HFFc6 (cell line): Measurements from ENCODE around the gene RND2. TPM values are rescaled to one million over a fixed set of nuclear protein-coding genes. Genes with fewer than 3 reads are reported as not detected.

ENCODE experiments used
- DNase-seq: peaks from one replicate; pipeline ENCODE4 v3.0.0-alpha.2; 2018
- H3K27ac Mint-ChIP-seq: 2 replicates; pipeline ENCODE4 v1.8.0; 2020; ENCODE audit warnings: mild to moderate bottlenecking, mixed read lengths
- H3K27me3 Mint-ChIP-seq: 2 replicates; pipeline ENCODE4 v1.8.0; 2021; ENCODE audit warnings: mild to moderate bottlenecking, moderate library complexity, mixed read lengths; ENCODE audit not compliant: insufficient read depth
- H3K36me3 Mint-ChIP-seq: 2 replicates; pipeline ENCODE4 v1.8.0; 2021; ENCODE audit warnings: low read depth, mixed read lengths
- H3K4me1 Mint-ChIP-seq: 2 replicates; pipeline ENCODE4 v1.8.0; 2020; ENCODE audit warnings: low read depth, mixed read lengths
- H3K4me3 Mint-ChIP-seq: 2 replicates; pipeline ENCODE4 v1.8.0; 2020; ENCODE audit warnings: mild to moderate bottlenecking, moderate library complexity, mixed read lengths
- H3K9me3 Mint-ChIP-seq: 2 replicates; pipeline ENCODE4 v1.8.0; 2020; ENCODE audit warnings: mild to moderate bottlenecking, mixed read lengths
- total RNA-seq, 6 experiments: library from RNA; stranded (reverse); fragmentation: NEBNext Ultra II Directional; extraction: Animal tissue kit (Norgen Biotek cat#: 25700); gene quantifications; 2 replicates in 1 of 6; 3 replicates in 5 of 6; pipeline ENCODE4 v1.2.3, GENCODE V29; 2021
- TF ChIP-seq, protein P1 (sequence below): fragments of 200-600 bp; sonication (generic); IDR thresholded peaks from 2 replicates; pipeline ENCODE4 v1.5.0; 2021; ENCODE audit warnings: antibody characterized with exemption, mild to moderate bottlenecking

The RND2 gene
- total RNA-seq, 6 experiments from 2014 or later, result 0.14 to 0.43 (median 0.37) TPM

DNA sequence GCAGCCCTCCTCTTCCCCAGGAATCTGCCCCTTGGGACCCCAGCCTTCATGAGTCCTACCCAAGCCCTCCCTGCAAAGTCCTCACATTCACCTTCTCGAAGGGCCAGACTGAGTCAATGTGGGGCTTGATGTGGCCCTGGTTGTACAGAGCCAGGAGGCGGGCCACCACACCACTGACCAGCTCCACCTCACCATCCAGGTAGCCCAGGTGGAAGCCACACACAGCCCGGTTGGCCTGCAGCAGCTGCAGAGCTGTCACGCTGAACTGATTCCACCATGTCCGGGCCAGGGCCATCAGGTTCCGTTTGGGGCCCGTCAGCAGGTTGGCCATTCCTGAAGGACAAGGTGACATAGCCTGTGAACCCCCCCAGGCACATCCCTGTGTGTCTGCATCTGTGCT is 8.8 kb upstream of the RND2 start:
- H3K27ac Mint-ChIP-seq, result no peak overlapping the region
- DNase-seq, result no peak
- no peaks in the 10 kb centered on the region for H3K9me3 Mint-ChIP-seq
- H3K36me3 Mint-ChIP-seq, result peaks cover 9% of the 10 kb centered on the region
- H3K4me1 Mint-ChIP-seq, result peaks cover 42% of the 10 kb centered on the region
- TF ChIP-seq, protein P1, sequence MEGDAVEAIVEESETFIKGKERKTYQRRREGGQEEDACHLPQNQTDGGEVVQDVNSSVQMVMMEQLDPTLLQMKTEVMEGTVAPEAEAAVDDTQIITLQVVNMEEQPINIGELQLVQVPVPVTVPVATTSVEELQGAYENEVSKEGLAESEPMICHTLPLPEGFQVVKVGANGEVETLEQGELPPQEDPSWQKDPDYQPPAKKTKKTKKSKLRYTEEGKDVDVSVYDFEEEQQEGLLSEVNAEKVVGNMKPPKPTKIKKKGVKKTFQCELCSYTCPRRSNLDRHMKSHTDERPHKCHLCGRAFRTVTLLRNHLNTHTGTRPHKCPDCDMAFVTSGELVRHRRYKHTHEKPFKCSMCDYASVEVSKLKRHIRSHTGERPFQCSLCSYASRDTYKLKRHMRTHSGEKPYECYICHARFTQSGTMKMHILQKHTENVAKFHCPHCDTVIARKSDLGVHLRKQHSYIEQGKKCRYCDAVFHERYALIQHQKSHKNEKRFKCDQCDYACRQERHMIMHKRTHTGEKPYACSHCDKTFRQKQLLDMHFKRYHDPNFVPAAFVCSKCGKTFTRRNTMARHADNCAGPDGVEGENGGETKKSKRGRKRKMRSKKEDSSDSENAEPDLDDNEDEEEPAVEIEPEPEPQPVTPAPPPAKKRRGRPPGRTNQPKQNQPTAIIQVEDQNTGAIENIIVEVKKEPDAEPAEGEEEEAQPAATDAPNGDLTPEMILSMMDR, result no peak
- H3K4me3 Mint-ChIP-seq, result no peak overlapping the region
- no peaks in the 10 kb centered on the region; the same call in 1 of the 2 replicates for H3K27me3 Mint-ChIP-seq

- Mint-ChIP-seq H3K4me3 (no peak overlapping the region; the same call in 1 of the 2 replicates), H3K27me3 (no peaks in the 10 kb centered on the region), H3K36me3 (peaks cover 9% of the 10 kb centered on the region), H3K27ac (peak overlapping the region; percentile 45), H3K9me3 (no peaks in the 10 kb centered on the region), H3K4me1 (peaks cover 42% of the 10 kb centered on the region)
- no peak for DNase-seq
- TF ChIP-seq, protein P1, result no peak
Measured at GRCh38 chr17:43018008-43018853, 6.8 kb upstream of the RND2 start.

DNA sequence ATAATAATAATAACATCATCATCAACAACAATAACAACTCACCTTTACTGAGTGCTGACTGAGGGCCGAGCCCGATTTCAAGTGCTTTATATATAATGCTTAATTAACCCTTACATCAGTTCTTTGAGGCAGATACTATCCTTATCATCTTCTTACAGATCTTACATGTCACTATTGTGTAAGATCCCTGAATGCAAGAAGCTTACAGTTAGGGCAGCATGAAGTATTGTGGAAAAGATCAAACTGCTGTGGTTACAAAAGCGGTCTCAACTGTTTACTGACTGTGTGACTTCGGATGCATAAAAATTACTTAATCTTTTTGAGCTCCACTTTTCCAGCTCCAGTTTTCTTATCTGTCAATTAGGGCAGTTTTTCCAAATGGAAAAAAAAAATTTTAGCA is 6.1 kb upstream of the RND2 start:
- no peak for DNase-seq
- H3K4me1 Mint-ChIP-seq, result peaks cover 42% of the 10 kb centered on the region
- H3K27me3 Mint-ChIP-seq, result no peaks in the 10 kb centered on the region
- H3K9me3 Mint-ChIP-seq, result no peaks in the 10 kb centered on the region
- TF ChIP-seq, protein P1, result no peak
- H3K36me3 Mint-ChIP-seq, result peaks cover 9% of the 10 kb centered on the region
- H3K27ac Mint-ChIP-seq, result peak overlapping the region; percentile 45; the same call in 1 of the 2 replicates
- peak overlapping the region; percentile 15; the same call in 1 of the 2 replicates for H3K4me3 Mint-ChIP-seq

DNA sequence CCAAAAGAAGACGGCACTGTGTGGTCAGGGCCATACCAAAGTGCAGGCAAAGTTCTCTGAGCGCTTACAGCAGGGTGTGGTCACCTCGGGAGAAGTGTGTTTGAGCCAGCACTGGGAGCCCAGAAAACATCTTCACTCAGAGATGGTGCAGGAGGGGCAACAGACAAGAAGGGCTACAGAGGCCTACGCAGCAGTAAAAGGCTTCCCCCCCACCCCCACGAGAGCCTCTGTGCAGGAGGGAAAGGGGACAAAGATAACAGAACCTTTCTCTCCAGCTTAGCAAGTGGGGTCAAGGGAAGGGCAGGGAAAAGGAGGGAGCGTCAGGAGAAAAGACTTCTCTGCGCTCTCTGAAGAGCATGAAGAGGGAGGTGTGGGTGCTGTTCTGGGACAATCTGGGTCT is 5.6 kb upstream of the RND2 start:
- no peaks in the 10 kb centered on the region; the same call in 1 of the 2 replicates for H3K27me3 Mint-ChIP-seq
- peaks cover 44% of the 10 kb centered on the region for H3K4me1 Mint-ChIP-seq
- peaks cover 9% of the 10 kb centered on the region for H3K36me3 Mint-ChIP-seq
- H3K27ac Mint-ChIP-seq, result peak overlapping the region; percentile 74
- H3K9me3 Mint-ChIP-seq, result no peaks in the 10 kb centered on the region
- peak overlapping the region; percentile 90; the same call in 1 of the 2 replicates for H3K4me3 Mint-ChIP-seq
- TF ChIP-seq, protein P1, result no peak
- no peak for DNase-seq

- Mint-ChIP-seq H3K4me3 (peak overlapping the region; percentile 90), H3K27me3 (no peaks in the 10 kb centered on the region; the same call in 1 of the 2 replicates), H3K9me3 (no peaks in the 10 kb centered on the region), H3K27ac (peak overlapping the region; percentile 74; the same call in 1 of the 2 replicates), H3K36me3 (peaks cover 9% of the 10 kb centered on the region), H3K4me1 (peaks cover 44% of the 10 kb centered on the region)
- TF ChIP-seq, protein P1, result no peak
- DNase-seq, result no peak
Measured at GRCh38 chr17:43020030-43020621, 4.9 kb upstream of the RND2 start.
